OCI-LY3 (cell line): ENCODE data around the gene CCDC157.

ENCODE experiments used
- EZH2phosphoT487 ChIP-seq: fragments of 200-600 bp; shearing (Covaris generic); IDR thresholded peaks from 2 replicates; pipeline ENCODE4 v1.6.1; 2018; ENCODE audit warnings: antibody characterized with exemption, mixed run types, low read depth
- TF ChIP-seq, protein P1 (sequence below): fragments of 200-600, 300-600 bp; sonication (generic); IDR thresholded peaks from 2 replicates; pipeline ENCODE4 v1.5.1; 2014; ENCODE audit warnings: antibody characterized with exemption, low read length, low read depth

DNA sequence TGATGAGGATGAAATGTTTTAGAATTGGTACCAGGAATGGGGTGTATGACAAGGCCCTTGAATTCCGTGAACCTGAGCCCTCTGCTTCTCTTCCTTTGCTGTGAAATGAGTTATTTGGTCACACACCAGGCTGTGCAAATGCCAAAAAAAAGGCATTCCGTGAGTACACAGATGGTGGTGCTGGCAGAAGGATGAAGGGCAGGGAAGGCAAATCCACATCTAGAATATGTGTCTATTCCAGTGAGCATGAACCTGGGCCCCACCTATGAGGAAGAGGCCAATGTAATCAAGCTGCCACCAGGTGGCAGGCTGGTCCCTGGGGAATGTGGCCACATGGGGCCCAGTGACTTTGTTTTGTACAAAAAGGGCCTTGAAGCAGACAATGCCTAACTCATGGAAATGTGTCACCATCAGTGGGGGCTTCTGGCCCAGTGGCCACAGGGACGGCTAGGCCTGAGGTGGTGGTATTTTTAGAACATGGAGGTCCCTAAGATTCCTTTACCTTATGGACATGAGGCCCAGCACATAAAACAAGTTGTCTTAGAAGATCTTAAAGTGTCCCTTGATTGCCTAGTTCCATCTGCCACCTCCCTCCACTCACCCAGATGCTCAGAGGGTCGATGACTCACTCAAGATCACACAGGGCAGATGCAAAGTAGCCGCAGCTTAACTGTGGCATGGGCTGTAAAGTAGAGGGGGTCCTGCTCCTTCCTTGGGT is 34.3 kb downstream of the CCDC157 start:
- TF ChIP-seq, protein P1, sequence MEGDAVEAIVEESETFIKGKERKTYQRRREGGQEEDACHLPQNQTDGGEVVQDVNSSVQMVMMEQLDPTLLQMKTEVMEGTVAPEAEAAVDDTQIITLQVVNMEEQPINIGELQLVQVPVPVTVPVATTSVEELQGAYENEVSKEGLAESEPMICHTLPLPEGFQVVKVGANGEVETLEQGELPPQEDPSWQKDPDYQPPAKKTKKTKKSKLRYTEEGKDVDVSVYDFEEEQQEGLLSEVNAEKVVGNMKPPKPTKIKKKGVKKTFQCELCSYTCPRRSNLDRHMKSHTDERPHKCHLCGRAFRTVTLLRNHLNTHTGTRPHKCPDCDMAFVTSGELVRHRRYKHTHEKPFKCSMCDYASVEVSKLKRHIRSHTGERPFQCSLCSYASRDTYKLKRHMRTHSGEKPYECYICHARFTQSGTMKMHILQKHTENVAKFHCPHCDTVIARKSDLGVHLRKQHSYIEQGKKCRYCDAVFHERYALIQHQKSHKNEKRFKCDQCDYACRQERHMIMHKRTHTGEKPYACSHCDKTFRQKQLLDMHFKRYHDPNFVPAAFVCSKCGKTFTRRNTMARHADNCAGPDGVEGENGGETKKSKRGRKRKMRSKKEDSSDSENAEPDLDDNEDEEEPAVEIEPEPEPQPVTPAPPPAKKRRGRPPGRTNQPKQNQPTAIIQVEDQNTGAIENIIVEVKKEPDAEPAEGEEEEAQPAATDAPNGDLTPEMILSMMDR, result peak; percentile 89
- no peak for TF ChIP-seq EZH2phosphoT487
